H1 (cell line): ENCODE data around the gene MROH7.

ENCODE experiments used
- CREB1 ChIP-seq: IDR thresholded peaks from 2 replicates; pipeline ENCODE4 v1.6.1; 2012; ENCODE audit warnings: inconsistent platforms
- EP300 ChIP-seq, 2 experiments: IDR thresholded peaks; 1 replicate in 1 of 2; 2 replicates in 1 of 2; pipeline ENCODE4 v1.6.1; 2011 to 2012; ENCODE audit warnings: low read depth in 2 of 2, low read length in 2 of 2, mild to moderate bottlenecking in 2 of 2, borderline replicate concordance in 1 of 2, inconsistent platforms in 1 of 2, moderate library complexity in 1 of 2
- EZH2 ChIP-seq: fragments of 200-600 bp; sonication (generic); IDR thresholded peaks from 2 replicates; pipeline ENCODE4 v1.7.1; 2012; ENCODE audit warnings: low read depth, mild to moderate bottlenecking, moderate library complexity, low read length, inconsistent platforms; ENCODE audit not compliant: severe bottlenecking
- HDAC2 ChIP-seq, 2 experiments: fragments of 300-600 bp in 1 of 2; sonication (generic) in 1 of 2; IDR thresholded peaks; 2 replicates each; pipeline ENCODE4 v1.6.1; 2011 to 2012; ENCODE audit warnings: low read depth in 2 of 2, low read length in 2 of 2, mild to moderate bottlenecking in 2 of 2, moderate library complexity in 2 of 2, borderline replicate concordance in 1 of 2, inconsistent platforms in 1 of 2
- HDAC6 ChIP-seq: IDR thresholded peaks from one replicate; pipeline ENCODE4 v1.7.1; 2012; ENCODE audit warnings: low read depth, mild to moderate bottlenecking, inconsistent platforms, low read length, moderate library complexity
- POLR2AphosphoS5 ChIP-seq: IDR thresholded peaks from 2 replicates; pipeline ENCODE4 v1.6.1; 2011; ENCODE audit warnings: low read depth, low read length
- RAD21 ChIP-seq, 2 experiments: IDR thresholded peaks in 1 of 2; conservative IDR thresholded peaks in 1 of 2; 2 replicates each; pipeline ENCODE4 v1.6.1; 2011; ENCODE audit warnings: low read depth in 2 of 2, low read length in 2 of 2, improper control_type of control experiment in 1 of 2, inconsistent platforms in 1 of 2, mild to moderate bottlenecking in 1 of 2, moderate library complexity in 1 of 2
- SP2 ChIP-seq: IDR thresholded peaks from 2 replicates; pipeline ENCODE4 v1.6.1; 2012; ENCODE audit warnings: mild to moderate bottlenecking, low read length, inconsistent platforms
- TAF1 ChIP-seq: IDR thresholded peaks from 2 replicates; pipeline ENCODE4 v1.6.1; 2011; ENCODE audit warnings: mild to moderate bottlenecking, low read depth, low read length
- TF ChIP-seq, protein P1 (sequence below), 3 experiments: IDR thresholded peaks; 1 replicate in 2 of 3; 2 replicates in 1 of 3; pipeline versions ENCODE4 v1.5.1 to v1.6.1; 2011; ENCODE audit warnings: low read length in 3 of 3, mild to moderate bottlenecking in 3 of 3, inconsistent platforms in 2 of 3, low read depth in 1 of 3, moderate library complexity in 1 of 3; ENCODE audit not compliant: insufficient read depth in 1 of 3; ENCODE audit errors: control extremely low read depth in 1 of 3

DNA sequence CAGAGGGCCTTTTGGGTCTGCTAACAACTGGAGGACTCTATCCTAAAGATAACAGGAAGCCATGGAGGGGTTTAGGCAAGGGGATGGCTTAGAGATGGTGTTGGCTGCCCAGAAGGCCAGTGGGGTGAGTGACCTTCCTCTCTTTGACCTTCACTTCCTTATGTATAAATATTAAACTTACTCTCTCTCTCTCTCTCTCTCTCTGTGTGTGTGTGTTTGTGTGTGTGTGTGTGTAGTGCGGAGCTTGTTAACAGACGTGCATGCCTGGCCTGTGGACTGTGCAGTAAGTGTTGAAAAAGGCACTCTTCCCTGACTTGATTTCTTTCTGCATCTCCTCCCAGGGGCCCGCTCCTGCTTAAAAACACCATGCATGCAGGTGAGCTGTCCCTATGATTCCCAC lies 10.0 kb downstream of the MROH7 start:
- TF ChIP-seq, protein P1, sequence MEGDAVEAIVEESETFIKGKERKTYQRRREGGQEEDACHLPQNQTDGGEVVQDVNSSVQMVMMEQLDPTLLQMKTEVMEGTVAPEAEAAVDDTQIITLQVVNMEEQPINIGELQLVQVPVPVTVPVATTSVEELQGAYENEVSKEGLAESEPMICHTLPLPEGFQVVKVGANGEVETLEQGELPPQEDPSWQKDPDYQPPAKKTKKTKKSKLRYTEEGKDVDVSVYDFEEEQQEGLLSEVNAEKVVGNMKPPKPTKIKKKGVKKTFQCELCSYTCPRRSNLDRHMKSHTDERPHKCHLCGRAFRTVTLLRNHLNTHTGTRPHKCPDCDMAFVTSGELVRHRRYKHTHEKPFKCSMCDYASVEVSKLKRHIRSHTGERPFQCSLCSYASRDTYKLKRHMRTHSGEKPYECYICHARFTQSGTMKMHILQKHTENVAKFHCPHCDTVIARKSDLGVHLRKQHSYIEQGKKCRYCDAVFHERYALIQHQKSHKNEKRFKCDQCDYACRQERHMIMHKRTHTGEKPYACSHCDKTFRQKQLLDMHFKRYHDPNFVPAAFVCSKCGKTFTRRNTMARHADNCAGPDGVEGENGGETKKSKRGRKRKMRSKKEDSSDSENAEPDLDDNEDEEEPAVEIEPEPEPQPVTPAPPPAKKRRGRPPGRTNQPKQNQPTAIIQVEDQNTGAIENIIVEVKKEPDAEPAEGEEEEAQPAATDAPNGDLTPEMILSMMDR (IDR thresholded peaks at IDR 0.05; ENCODE audit: control extremely low read depth in 1 of 3, insufficient read depth in 1 of 3, low read depth in 1 of 3, low read length in 3 of 3): no peak
- TF ChIP-seq POLR2AphosphoS5: no peak
- TF ChIP-seq HDAC2 (IDR thresholded peaks at IDR 0.05; ENCODE audit: borderline replicate concordance in 1 of 2, low read depth in 2 of 2, low read length in 2 of 2): no peak
- TF ChIP-seq TAF1: no peak
- TF ChIP-seq CREB1: no peak
- TF ChIP-seq EZH2: no peak
- TF ChIP-seq EP300 (IDR thresholded peaks at IDR 0.05; ENCODE audit: borderline replicate concordance in 1 of 2, low read depth in 2 of 2, low read length in 2 of 2): no peak
- no peak for TF ChIP-seq SP2
- TF ChIP-seq HDAC6: no peak
- no peak for TF ChIP-seq RAD21 (IDR thresholded peaks at IDR 0.05 in 1 of 2, conservative IDR thresholded peaks at IDR 0.05 in 1 of 2; ENCODE audit: low read depth in 2 of 2, low read length in 2 of 2)
